ENCODE data around the gene TNNI2. TPM values are rescaled to one million over a fixed set of nuclear protein-coding genes. Genes with fewer than 3 reads are reported as not detected.

TNNI2 gene
- total and polyA plus RNA-seq, 7 experiments from 2014 or later, result 0.46 to 8.8 (median 0.61) TPM; not detected in 4

- Histone ChIP-seq H3K4me1 (ENCODE audit: control insufficient read depth in 2 of 2, insufficient read depth in 2 of 2, low read length in 2 of 2) (peaks cover 36 to 47% of the 10 kb centered on the region in 2 donors), H3K9me3 (ENCODE audit: control insufficient read depth in 2 of 3, low read length in 3 of 3) (no peaks in the 10 kb centered on the region), H3K27ac (ENCODE audit: low read depth, low read length) (peak overlapping the region; percentile 49), H3K27me3 (ENCODE audit: control insufficient read depth in 2 of 2, insufficient read depth in 2 of 2, low read length in 2 of 2) (no peaks in the 10 kb centered on the region), H3K36me3 (ENCODE audit: control insufficient read depth in 2 of 3, insufficient read depth in 3 of 3, low read length in 3 of 3) (peaks cover 0 to 16% (median 0%) of the 10 kb centered on the region in 3 experiments), H3K4me3 (ENCODE audit: low read length) (peak overlapping the region; percentile 51)
- CTCF ChIA-PET, result interaction anchor here (1.0 to 1.7 kb wide), 3 partner anchors 12 to 37 kb away, joined by 3 to 7 read pairs (median 5); no protein-coding TSS in a partner anchor
- H3K9me3 Mint-ChIP-seq, result no peaks in the 10 kb centered on the region
- H3K36me3 Mint-ChIP-seq, result peaks cover 0 to 3% (median 0%) of the 10 kb centered on the region in 5 donors
- intact Hi-C loops (cut with micrococcal nuclease), result no loop called here
- DNase-seq, result no peak
- H3K4me3 Mint-ChIP-seq, result peak overlapping the region in 9 of 10 donors; percentile 32 to 89 (median 70)
- peaks cover 26 to 67% (median 50%) of the 10 kb centered on the region in 7 donors for H3K4me1 Mint-ChIP-seq
- POLR2A ChIA-PET, result interaction anchor here (0.6 to 7.0 kb wide), 5 partner anchors 12 to 28 kb away, joined by 3 to 91 read pairs (median 5); partner anchors contain the start of gene LSP1
- H3K27ac Mint-ChIP-seq, result peak overlapping the region; percentile 42 to 96 (median 83)
- H3K27me3 Mint-ChIP-seq, result no peaks in the 10 kb centered on the region
- no peak for ATAC-seq
These were observed 30.9 kb downstream of the TNNI2 start for GRCh38 chr11:1869427-1870325.

DNA sequence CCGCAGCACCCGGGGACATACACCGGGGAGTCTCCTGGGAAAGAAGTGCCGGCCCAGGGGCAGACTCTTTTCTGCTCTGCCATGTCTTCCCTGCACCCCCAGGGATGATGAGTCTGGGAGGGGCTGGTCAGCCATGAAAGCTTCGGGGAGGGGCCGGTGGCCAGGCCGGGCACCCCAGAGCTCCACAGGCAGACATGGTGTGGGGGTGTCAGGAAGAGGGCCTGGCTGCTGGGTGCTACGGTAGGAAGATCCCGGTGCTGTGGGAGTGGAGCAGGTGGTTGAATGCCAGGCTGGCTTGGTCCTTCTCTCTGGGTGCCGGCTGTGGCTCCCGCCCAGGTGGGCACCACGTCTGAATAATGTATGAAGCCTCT lies 31.5 kb downstream of the TNNI2 start:
- no peak for ATAC-seq
- Mint-ChIP-seq H3K4me3 (peak overlapping the region; percentile 20 to 89 (median 82)), H3K36me3 (peaks cover 0 to 2% (median 0%) of the 10 kb centered on the region in 5 donors), H3K9me3 (no peaks in the 10 kb centered on the region), H3K4me1 (peaks cover 28 to 68% (median 52%) of the 10 kb centered on the region in 7 donors), H3K27ac (peak overlapping the region in 7 of 9 donors; percentile 72 to 96 (median 90)), H3K27me3 (no peaks in the 10 kb centered on the region)
- Histone ChIP-seq H3K27ac (ENCODE audit: low read depth, low read length) (peak overlapping the region; percentile 49), H3K4me3 (ENCODE audit: low read length) (peak overlapping the region; percentile 51), H3K4me1 (ENCODE audit: control insufficient read depth in 2 of 2, insufficient read depth in 2 of 2, low read length in 2 of 2) (peaks cover 36 to 47% of the 10 kb centered on the region in 2 donors), H3K27me3 (ENCODE audit: control insufficient read depth in 2 of 2, insufficient read depth in 2 of 2, low read length in 2 of 2) (no peaks in the 10 kb centered on the region), H3K36me3 (ENCODE audit: control insufficient read depth in 2 of 3, insufficient read depth in 3 of 3, low read length in 3 of 3) (peaks cover 0 to 18% (median 0%) of the 10 kb centered on the region in 3 experiments), H3K9me3 (ENCODE audit: control insufficient read depth in 2 of 3, low read length in 3 of 3) (no peaks in the 10 kb centered on the region)
- CTCF ChIA-PET, result interaction anchor here (1.0 to 1.7 kb wide), 3 partner anchors 12 to 37 kb away, joined by 3 to 7 read pairs (median 5); no protein-coding TSS in a partner anchor
- POLR2A ChIA-PET, result interaction anchor here (0.9 to 7.0 kb wide), 4 partner anchors 12 to 28 kb away, joined by 3 to 91 read pairs (median 10); partner anchors contain the start of gene LSP1
- DNase-seq, result no peak
- intact Hi-C loops (cut with micrococcal nuclease), result no loop called here

DNA sequence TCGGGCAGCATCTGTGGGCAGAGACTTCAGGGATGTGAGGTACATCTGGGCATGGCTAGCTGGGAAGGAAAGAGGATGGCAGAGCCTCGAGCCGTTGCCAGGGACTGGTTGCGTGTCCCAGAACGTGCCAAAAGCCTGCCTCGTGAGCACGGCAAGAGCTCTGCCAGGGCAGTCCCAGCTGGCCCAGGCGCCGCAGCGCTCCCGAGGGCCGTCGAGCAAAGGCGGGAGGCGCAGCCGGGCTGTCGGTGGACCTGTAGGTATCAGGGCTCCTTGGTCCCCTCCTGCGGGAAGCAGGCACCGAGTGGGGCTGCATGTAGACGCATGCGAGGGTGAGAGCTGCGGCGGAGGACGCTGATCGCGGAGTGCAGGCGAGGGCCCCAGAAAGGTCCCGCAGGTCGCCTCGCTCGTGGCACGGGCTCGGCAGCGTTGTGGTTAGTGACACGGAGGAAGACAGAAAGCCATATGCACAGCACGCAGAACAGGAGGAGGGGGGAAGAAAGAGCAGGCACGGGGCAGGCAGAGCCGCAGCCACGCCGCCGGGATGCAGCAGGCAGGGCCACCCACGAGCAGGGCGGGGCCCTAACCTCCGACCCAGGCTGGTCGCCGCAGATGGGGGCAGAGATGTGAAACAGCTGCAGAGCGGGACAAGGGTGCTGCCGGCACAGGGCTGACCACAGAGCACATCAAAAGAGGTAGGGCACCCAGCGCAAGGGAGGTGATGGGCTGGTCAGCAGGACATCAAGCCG lies 32.1 kb downstream of the TNNI2 start:
- H3K36me3 Mint-ChIP-seq, result peaks cover 0 to 4% (median 0%) of the 10 kb centered on the region in 5 donors
- POLR2A ChIA-PET, result interaction anchor here (0.5 to 7.0 kb wide), 4 partner anchors 11 to 29 kb away, joined by 4 to 91 read pairs (median 10); partner anchors contain the start of gene LSP1
- H3K36me3 ChIP-seq (ENCODE audit: control insufficient read depth in 2 of 3, insufficient read depth in 3 of 3, low read length in 3 of 3), result peaks cover 0 to 18% (median 0%) of the 10 kb centered on the region in 3 experiments

DNA sequence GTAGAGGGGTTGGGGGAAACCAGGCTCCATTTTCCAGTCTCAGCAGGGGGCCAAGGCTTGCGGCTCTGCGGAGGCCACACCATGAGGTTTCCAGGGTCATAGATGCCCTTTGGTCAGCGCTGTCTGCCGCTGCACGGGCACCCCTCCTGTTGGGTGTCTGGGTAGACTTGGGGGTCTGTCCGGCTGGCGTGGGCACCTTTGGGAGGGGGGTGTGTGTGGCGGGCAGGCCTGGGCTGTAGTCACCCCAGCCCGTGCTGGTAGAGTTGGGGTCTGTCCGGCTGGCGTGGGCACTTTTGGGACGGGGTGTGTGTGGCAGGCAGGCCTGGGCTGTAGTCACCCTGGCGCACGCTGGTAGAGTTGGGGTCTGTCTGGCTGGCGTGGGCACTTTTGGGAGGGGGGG lies 32.8 kb downstream of the TNNI2 start:
- Mint-ChIP-seq H3K27me3 (no peaks in the 10 kb centered on the region), H3K4me1 (peaks cover 30 to 64% (median 45%) of the 10 kb centered on the region in 7 donors), H3K27ac (peak overlapping the region in 5 of 9 donors; percentile 84 to 96 (median 90)), H3K36me3 (peaks cover 0 to 4% (median 0%) of the 10 kb centered on the region in 5 donors), H3K9me3 (no peaks in the 10 kb centered on the region), H3K4me3 (peak overlapping the region in 5 of 10 donors; percentile 16 to 89 (median 51))
- intact Hi-C loops (cut with micrococcal nuclease), result loop anchor here in 1 of 2 donors (1.0 kb wide), 1 partner anchor 18 kb away; the partner anchor contains the start of gene LSP1
- DNase-seq, result no peak
- Histone ChIP-seq H3K9me3 (ENCODE audit: control insufficient read depth in 2 of 3, low read length in 3 of 3) (no peaks in the 10 kb centered on the region), H3K27ac (ENCODE audit: low read depth, low read length) (peak overlapping the region; percentile 49), H3K4me1 (ENCODE audit: control insufficient read depth in 2 of 2, insufficient read depth in 2 of 2, low read length in 2 of 2) (peaks cover 36 to 47% of the 10 kb centered on the region in 2 donors), H3K36me3 (ENCODE audit: control insufficient read depth in 2 of 3, insufficient read depth in 3 of 3, low read length in 3 of 3) (peaks cover 0 to 12% (median 0%) of the 10 kb centered on the region in 3 experiments), H3K27me3 (ENCODE audit: control insufficient read depth in 2 of 2, insufficient read depth in 2 of 2, low read length in 2 of 2) (no peaks in the 10 kb centered on the region), H3K4me3 (ENCODE audit: low read length) (no peak overlapping the region)
- ATAC-seq, result no peak
- ChIA-PET CTCF (interaction anchor here (0.5 kb wide), 1 partner anchor 18 kb away, joined by 4 read pairs; the partner anchor contains the start of gene LSP1), POLR2A (interaction anchor here (0.5 to 7.0 kb wide), 3 partner anchors 10 to 24 kb away, joined by 4 to 91 read pairs (median 15); partner anchors contain the start of gene LSP1)

More for the DNA sequence above, 32.1 kb downstream of the TNNI2 start:
- ATAC-seq (peak; percentile 77), DNase-seq (peak in 7 of 9 donors; percentile 37 to 60 (median 50))
- peak overlapping the region; percentile 51 for H3K4me3 ChIP-seq (ENCODE audit: low read length)
- no peaks in the 10 kb centered on the region for H3K27me3 ChIP-seq (ENCODE audit: control insufficient read depth in 2 of 2, insufficient read depth in 2 of 2, low read length in 2 of 2)
- Mint-ChIP-seq H3K4me1 (peaks cover 30 to 64% (median 49%) of the 10 kb centered on the region in 7 donors), H3K4me3 (peak overlapping the region; percentile 62 to 89 (median 82)), H3K9me3 (no peaks in the 10 kb centered on the region), H3K27me3 (no peaks in the 10 kb centered on the region), H3K27ac (peak overlapping the region; percentile 56 to 96 (median 93))
- no peaks in the 10 kb centered on the region for H3K9me3 ChIP-seq (ENCODE audit: control insufficient read depth in 2 of 3, low read length in 3 of 3)
- CTCF ChIA-PET, result interaction anchor here (0.5 to 1.7 kb wide), 4 partner anchors 11 to 38 kb away, joined by 3 to 7 read pairs (median 4); partner anchors contain the start of gene LSP1
- H3K4me1 ChIP-seq (ENCODE audit: control insufficient read depth in 2 of 2, insufficient read depth in 2 of 2, low read length in 2 of 2), result peaks cover 36 to 47% of the 10 kb centered on the region in 2 donors
- peak overlapping the region; percentile 49 for H3K27ac ChIP-seq (ENCODE audit: low read depth, low read length)
- intact Hi-C loops (cut with micrococcal nuclease), result loop anchor here in 1 of 2 donors (1.0 kb wide), 1 partner anchor 18 kb away; the partner anchor contains the start of gene LSP1

DNA sequence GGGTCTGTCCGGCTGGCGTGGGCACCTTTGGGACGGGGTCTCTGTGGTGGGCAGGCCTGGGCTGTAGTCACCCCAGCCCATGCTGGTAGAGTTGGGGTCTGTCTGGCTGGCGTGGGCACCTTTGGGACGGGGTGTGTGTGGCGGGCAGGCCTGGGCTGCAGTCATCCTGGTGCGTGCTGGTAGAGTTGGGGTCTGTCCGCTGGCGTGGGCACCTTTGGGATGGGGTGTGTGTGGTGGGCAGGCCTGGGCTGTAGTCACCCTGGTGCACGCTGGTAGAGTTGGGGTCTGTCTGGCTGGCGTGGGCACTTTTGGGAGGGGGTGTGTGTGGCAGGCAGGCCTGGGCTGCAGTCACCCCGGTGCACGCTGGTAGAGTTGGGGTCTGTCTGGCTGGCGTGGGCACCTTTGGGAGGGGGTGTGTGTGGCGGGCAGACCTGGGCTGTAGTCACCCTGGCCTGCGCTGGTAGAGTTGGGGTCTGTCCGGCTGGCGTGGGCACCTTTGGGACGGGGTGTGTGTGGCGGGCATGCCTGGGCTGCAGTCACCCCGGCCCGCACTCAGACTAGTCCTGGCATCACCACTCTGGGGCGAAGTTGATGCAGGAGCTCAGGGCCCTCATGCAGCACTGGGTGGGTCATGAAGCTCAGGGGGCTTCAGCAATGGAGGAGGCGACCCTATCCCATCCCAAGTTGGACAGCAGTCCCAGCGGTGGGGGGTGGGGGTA lies 33.6 kb downstream of the TNNI2 start:
- Histone ChIP-seq H3K36me3 (ENCODE audit: control insufficient read depth in 2 of 3, insufficient read depth in 3 of 3, low read length in 3 of 3) (peaks cover 0 to 8% (median 0%) of the 10 kb centered on the region in 3 experiments), H3K9me3 (ENCODE audit: control insufficient read depth in 2 of 3, low read length in 3 of 3) (no peaks in the 10 kb centered on the region), H3K4me3 (ENCODE audit: low read length) (no peak overlapping the region), H3K4me1 (ENCODE audit: control insufficient read depth in 2 of 2, insufficient read depth in 2 of 2, low read length in 2 of 2) (peaks cover 36 to 47% of the 10 kb centered on the region in 2 donors), H3K27me3 (ENCODE audit: control insufficient read depth in 2 of 2, insufficient read depth in 2 of 2, low read length in 2 of 2) (no peaks in the 10 kb centered on the region), H3K27ac (ENCODE audit: low read depth, low read length) (peak overlapping the region; percentile 43)
- Mint-ChIP-seq H3K4me3 (peak overlapping the region in 4 of 10 donors; percentile 16 to 89 (median 42)), H3K36me3 (peaks cover 0 to 4% (median 0%) of the 10 kb centered on the region in 5 donors), H3K9me3 (no peaks in the 10 kb centered on the region), H3K27ac (peak overlapping the region in 8 of 9 donors; percentile 38 to 96 (median 76)), H3K27me3 (no peaks in the 10 kb centered on the region), H3K4me1 (peaks cover 30 to 66% (median 45%) of the 10 kb centered on the region in 7 donors)
- DNase-seq (no peak), ATAC-seq (no peak)
- intact Hi-C loops (cut with micrococcal nuclease), result no loop called here
- POLR2A ChIA-PET, result interaction anchor here (1.1 to 1.4 kb wide), 2 partner anchors 20 to 21 kb away, joined by 4 to 5 read pairs; partner anchors contain the start of gene LSP1
- CTCF ChIA-PET, result no interaction called here

Data from naive thymus-derived CD4-positive, alpha-beta T cell (primary cell).